Mammary epithelial cell (primary cell): ENCODE data around the gene HSPA9.

Source experiments
- EZH2 ChIP-seq: IDR thresholded peaks from 2 replicates; pipeline ENCODE4 v1.6.1; 2012; ENCODE audit warnings: low read length, inconsistent platforms, borderline replicate concordance
- TF ChIP-seq, protein P1 (sequence below), 2 donors: IDR thresholded peaks in 1 of 2; conservative IDR thresholded peaks in 1 of 2; 2 replicates each; pipeline ENCODE4 v1.5.1; 2011 to 2012; ENCODE audit warnings: inconsistent platforms in 2 of 2, low read length in 2 of 2, mild to moderate bottlenecking in 2 of 2, control low read depth in 1 of 2, low read depth in 1 of 2; ENCODE audit not compliant: insufficient read depth in 1 of 2; ENCODE audit errors: extremely low read depth in 1 of 2

DNA sequence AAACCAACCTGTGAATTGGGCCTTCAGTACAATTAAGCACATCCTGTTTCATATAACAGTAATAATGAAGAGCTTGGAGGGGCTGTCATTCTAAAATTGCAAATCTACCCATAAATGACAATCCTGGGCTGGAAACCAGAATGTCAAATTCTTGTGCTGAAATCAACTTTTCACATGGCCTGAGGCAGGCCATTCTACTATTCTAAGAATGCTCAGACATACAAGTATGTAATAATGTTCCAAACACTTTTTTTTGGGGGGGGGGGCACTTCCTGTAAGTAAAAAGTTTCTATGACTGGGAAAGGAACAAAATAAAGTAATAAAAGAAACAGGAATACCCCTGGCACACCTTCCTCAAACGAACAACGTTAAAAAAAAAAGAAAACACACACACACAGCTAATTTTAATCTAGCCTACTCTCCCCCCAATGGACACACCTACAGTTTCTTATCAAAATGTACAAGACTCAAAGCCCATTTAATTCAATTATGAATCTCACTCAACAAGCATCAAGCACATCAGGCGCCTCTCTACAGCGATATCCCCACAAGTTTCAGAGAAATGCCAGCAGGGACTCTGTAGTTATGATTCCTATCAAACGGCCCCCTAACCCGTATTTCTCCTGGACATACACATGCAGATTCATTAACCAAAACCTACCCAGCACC lies 33.6 kb downstream of the HSPA9 start:
- TF ChIP-seq, protein P1, sequence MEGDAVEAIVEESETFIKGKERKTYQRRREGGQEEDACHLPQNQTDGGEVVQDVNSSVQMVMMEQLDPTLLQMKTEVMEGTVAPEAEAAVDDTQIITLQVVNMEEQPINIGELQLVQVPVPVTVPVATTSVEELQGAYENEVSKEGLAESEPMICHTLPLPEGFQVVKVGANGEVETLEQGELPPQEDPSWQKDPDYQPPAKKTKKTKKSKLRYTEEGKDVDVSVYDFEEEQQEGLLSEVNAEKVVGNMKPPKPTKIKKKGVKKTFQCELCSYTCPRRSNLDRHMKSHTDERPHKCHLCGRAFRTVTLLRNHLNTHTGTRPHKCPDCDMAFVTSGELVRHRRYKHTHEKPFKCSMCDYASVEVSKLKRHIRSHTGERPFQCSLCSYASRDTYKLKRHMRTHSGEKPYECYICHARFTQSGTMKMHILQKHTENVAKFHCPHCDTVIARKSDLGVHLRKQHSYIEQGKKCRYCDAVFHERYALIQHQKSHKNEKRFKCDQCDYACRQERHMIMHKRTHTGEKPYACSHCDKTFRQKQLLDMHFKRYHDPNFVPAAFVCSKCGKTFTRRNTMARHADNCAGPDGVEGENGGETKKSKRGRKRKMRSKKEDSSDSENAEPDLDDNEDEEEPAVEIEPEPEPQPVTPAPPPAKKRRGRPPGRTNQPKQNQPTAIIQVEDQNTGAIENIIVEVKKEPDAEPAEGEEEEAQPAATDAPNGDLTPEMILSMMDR (conservative IDR thresholded peaks at IDR 0.05 in 1 of 2, IDR thresholded peaks at IDR 0.05 in 1 of 2; ENCODE audit: extremely low read depth in 1 of 2, insufficient read depth in 1 of 2, low read depth in 1 of 2, low read length in 2 of 2) = no peak
- no peak for TF ChIP-seq EZH2
